HepG2 (cell line): ENCODE data around the gene MST1. TPM values are rescaled to one million over a fixed set of nuclear protein-coding genes. Genes with fewer than 3 reads are reported as not detected.

ENCODE experiments used
- ATAC-seq: fragments of 200-7000 bp; cut with Tn5 transposase; 3 replicates; pipeline ENCODE4 v1.9.1; 2020; ENCODE audit warnings: mild to moderate bottlenecking, moderate library complexity
- BruUV-seq: library from RNA; stranded (reverse); fragments of 400-500 nt; replicated peaks from 2 replicates; lab custom pipeline; 2021; lab: Mats Ljungman, UMichigan
- CTCF ChIA-PET: fragments of 300-600 bp; formaldehyde crosslinking; extraction: SDS; loops from one replicate; lab custom pipeline; 2021; ENCODE audit warnings: low total read pairs, inconsistent platforms, low intra/inter-chr PET ratio; lab: Yijun Ruan, JAX
- POLR2A ChIA-PET: fragments of 350-600 bp; sonication (Branson Sonifier 250); formaldehyde crosslinking; loops from one replicate; lab custom pipeline; 2020; ENCODE audit warnings: antibody characterized with exemption, inconsistent platforms; lab: Yijun Ruan, JAX
- DNase-seq: peaks from one replicate; pipeline ENCODE4 v3.0.0-alpha.2; 2015; ENCODE audit warnings: low spot score
- FAIRE-seq: peaks from 3 replicates; lab custom pipeline; 2011; peaks lifted over from hg19 to GRCh38; lab: Jason Lieb, UNC
- H2AFZ ChIP-seq: one replicate; pipeline ENCODE4 v1.6.1; 2011; ENCODE audit warnings: low read length, inconsistent platforms
- H3K27ac ChIP-seq: fragments of 300-600 bp; 3 replicates; pipeline ENCODE4 v1.8.0; 2011; ENCODE audit warnings: mixed run types, mild to moderate bottlenecking, mixed read lengths, low read length, inconsistent platforms; ENCODE audit not compliant: insufficient read depth; ENCODE audit errors: extremely low read length
- H3K27me3 ChIP-seq, 2 experiments: fragments of 200-600 bp in 1 of 2; 2 replicates in 1 of 2; 3 replicates in 1 of 2; pipeline versions ENCODE4 v1.6.0 to v1.8.0; 2011; ENCODE audit warnings: low read length in 2 of 2, mild to moderate bottlenecking in 2 of 2, moderate library complexity in 2 of 2, inconsistent platforms in 1 of 2; ENCODE audit not compliant: insufficient read depth in 2 of 2, control insufficient read depth in 1 of 2
- H3K36me3 ChIP-seq, 2 experiments: fragments of 200-600 bp in 1 of 2; replicated peaks in 1 of 2; 2 replicates in 1 of 2; 3 replicates in 1 of 2; pipeline versions ENCODE4 v1.5.1 to v1.8.0; 2011; ENCODE audit warnings: low read length in 2 of 2, inconsistent platforms in 1 of 2; ENCODE audit not compliant: insufficient read depth in 2 of 2, control insufficient read depth in 1 of 2
- H3K4me1 ChIP-seq: 2 replicates; pipeline ENCODE4 v1.5.1; 2012; ENCODE audit warnings: low read length, inconsistent platforms; ENCODE audit not compliant: insufficient read depth
- H3K4me2 ChIP-seq: 2 replicates; pipeline ENCODE4 v1.6.0; 2011; ENCODE audit warnings: low read depth, low read length, inconsistent platforms
- H3K4me3 ChIP-seq, 3 experiments: fragments of 200-600 bp in 1 of 3; sonication (generic), shearing (Covaris generic) in 1 of 3; replicated peaks in 1 of 3; 2 replicates each; pipeline ENCODE4 v1.5.1; 2011 to 2016; ENCODE audit warnings: low read length in 3 of 3, inconsistent platforms in 2 of 3, low read depth in 2 of 3, mild to moderate bottlenecking in 2 of 3, control low read depth in 1 of 3, mixed read lengths in 1 of 3; ENCODE audit not compliant: insufficient read depth in 1 of 3
- H3K79me2 ChIP-seq: one replicate; pipeline ENCODE4 v1.6.1; 2011; ENCODE audit warnings: low read length, inconsistent platforms; ENCODE audit not compliant: insufficient read depth
- H3K9ac ChIP-seq: 2 replicates; pipeline ENCODE4 v1.6.0; 2011; ENCODE audit warnings: mild to moderate bottlenecking, low read depth, low read length, inconsistent platforms; ENCODE audit not compliant: insufficient read depth
- H3K9me3 ChIP-seq: 2 replicates; pipeline ENCODE4 v1.5.1; 2012; ENCODE audit warnings: mild to moderate bottlenecking, low read length
- H4K20me1 ChIP-seq: 2 replicates; pipeline ENCODE4 v1.6.0; 2011; ENCODE audit warnings: inconsistent platforms, mild to moderate bottlenecking, low read length, moderate library complexity; ENCODE audit not compliant: insufficient read depth
- DNMT3B ChIP-seq: conservative IDR thresholded peaks from 2 replicates; pipeline ENCODE4 v1.6.1; 2016; ENCODE audit warnings: missing biosample characterization, control low read depth
- HIC2 ChIP-seq: sonication (generic); formaldehyde crosslinking; IDR thresholded peaks from 2 replicates; pipeline ENCODE4 v1.9.0; 2022; ENCODE audit warnings: low read depth, missing genetic modification reagents
- HMGA1 ChIP-seq: sonication (generic); formaldehyde crosslinking; conservative IDR thresholded peaks from 2 replicates; pipeline ENCODE4 v1.4.0; 2020; ENCODE audit warnings: missing genetic modification reagents
- KLF6 ChIP-seq: IDR thresholded peaks from 2 replicates; pipeline ENCODE4 v1.8.0; 2016; ENCODE audit warnings: missing biosample characterization, missing genetic modification reagents
- NRL ChIP-seq: sonication (generic); formaldehyde crosslinking; IDR thresholded peaks from 2 replicates; pipeline ENCODE4 v1.5.0; 2020; ENCODE audit warnings: missing genetic modification reagents, mild to moderate bottlenecking, moderate library complexity, borderline replicate concordance
- RBAK ChIP-seq: sonication (generic); formaldehyde crosslinking; IDR thresholded peaks from 2 replicates; pipeline ENCODE4 v1.5.1; 2020; ENCODE audit warnings: mild to moderate bottlenecking, missing genetic modification reagents
- SMYD3 ChIP-seq: sonication (generic); formaldehyde crosslinking; IDR thresholded peaks from 2 replicates; pipeline ENCODE4 v1.8.1; 2023; ENCODE audit warnings: mild to moderate bottlenecking, missing genetic modification reagents
- ZHX1 ChIP-seq: sonication (generic); formaldehyde crosslinking; IDR thresholded peaks from 2 replicates; pipeline ENCODE4 v1.8.1; 2022; ENCODE audit warnings: low read depth, mild to moderate bottlenecking, missing genetic modification reagents
- ZNF333 ChIP-seq: sonication (generic); formaldehyde crosslinking; IDR thresholded peaks from 2 replicates; pipeline ENCODE4 v1.4.0; 2020; ENCODE audit warnings: mild to moderate bottlenecking, missing genetic modification reagents, borderline replicate concordance
- ZNF33A ChIP-seq: sonication (generic); formaldehyde crosslinking; IDR thresholded peaks from 2 replicates; pipeline ENCODE4 v1.5.1; 2020; ENCODE audit warnings: missing genetic modification reagents, mild to moderate bottlenecking, moderate library complexity, borderline replicate concordance
- ZNF34 ChIP-seq: sonication (generic); formaldehyde crosslinking; IDR thresholded peaks from 2 replicates; pipeline ENCODE4 v1.4.0; 2020; ENCODE audit warnings: mild to moderate bottlenecking, missing genetic modification reagents, borderline replicate concordance
- ZNF543 ChIP-seq: sonication (generic); formaldehyde crosslinking; IDR thresholded peaks from 2 replicates; pipeline ENCODE4 v1.4.0; 2020; ENCODE audit warnings: mild to moderate bottlenecking, missing genetic modification reagents
- ZNF670 ChIP-seq: sonication (generic); formaldehyde crosslinking; IDR thresholded peaks from 2 replicates; pipeline ENCODE4 v1.8.0; 2022; ENCODE audit warnings: mild to moderate bottlenecking, missing genetic modification reagents, borderline replicate concordance
- ZNF713 ChIP-seq: sonication (generic); formaldehyde crosslinking; IDR thresholded peaks from 2 replicates; pipeline ENCODE4 v1.4.0; 2020; ENCODE audit warnings: mild to moderate bottlenecking, missing genetic modification reagents
- ZNF766 ChIP-seq: sonication (generic); formaldehyde crosslinking; IDR thresholded peaks from 2 replicates; pipeline ENCODE4 v1.5.0; 2020; ENCODE audit warnings: missing genetic modification reagents, borderline replicate concordance
- WGBS: methylation state at CpG from one replicate; pipeline ENCODE4 v1.1.6; 2017; ENCODE audit warnings: low lambda C conversion rate; 5-methylcytosine and 5-hydroxymethylcytosine counted together
- in situ Hi-C: cut with HindIII; loops from 2 replicates; pipeline ENCODE4 v1.10.0; 2017; ENCODE audit warnings: low pct_unique_long_range_greater_than_20kb; ENCODE audit not compliant: extremely low pct_ligation_motif_present
- intact Hi-C: fragments of 100-400 bp; cut with micrococcal nuclease; formaldehyde crosslinking; loops from one replicate; pipeline ENCODE4 v1.10.0; 2022; ENCODE audit not compliant: unreplicated experiment
- polyA plus RNA-seq, 8 experiments: library from polyadenylated mRNA; depleted of rRNA in 3 of 8; stranded (reverse) in 7 of 8; unstranded in 1 of 8; fragments of >200 nt; fragmentation: Illumina TruSeq in 4 of 8; extraction: Trizol in 4 of 8; gene quantifications; 2 replicates each; pipeline versions ENCODE4 v1.2.1 to v1.2.3, GENCODE V29; 2011 to 2016; ENCODE audit warnings: low read depth in 4 of 8, missing spikeins in 1 of 8, mixed read lengths in 1 of 8; ENCODE audit not compliant: insufficient read depth in 1 of 8
- total RNA-seq, 5 experiments: library from RNA; depleted of rRNA; stranded (reverse); fragments of >200 nt; fragmentation: Illumina TruSeq; extraction: Trizol; gene quantifications; 2 replicates each; pipeline ENCODE4 v1.2.3, GENCODE V29; 2016; ENCODE audit warnings: low read depth in 1 of 5
- TF ChIP-seq, protein P1 (sequence below): sonication (generic); formaldehyde crosslinking; IDR thresholded peaks from 2 replicates; pipeline ENCODE4 v1.8.0; 2022; ENCODE audit warnings: missing genetic modification reagents, low read depth, mild to moderate bottlenecking, borderline replicate concordance

Gene MST1
- total and polyA plus RNA-seq, 2 of the 13 experiments (the other 11 are each of a cell fraction or from before 2014, with no cell fraction given), result 189 to 452 TPM

DNA sequence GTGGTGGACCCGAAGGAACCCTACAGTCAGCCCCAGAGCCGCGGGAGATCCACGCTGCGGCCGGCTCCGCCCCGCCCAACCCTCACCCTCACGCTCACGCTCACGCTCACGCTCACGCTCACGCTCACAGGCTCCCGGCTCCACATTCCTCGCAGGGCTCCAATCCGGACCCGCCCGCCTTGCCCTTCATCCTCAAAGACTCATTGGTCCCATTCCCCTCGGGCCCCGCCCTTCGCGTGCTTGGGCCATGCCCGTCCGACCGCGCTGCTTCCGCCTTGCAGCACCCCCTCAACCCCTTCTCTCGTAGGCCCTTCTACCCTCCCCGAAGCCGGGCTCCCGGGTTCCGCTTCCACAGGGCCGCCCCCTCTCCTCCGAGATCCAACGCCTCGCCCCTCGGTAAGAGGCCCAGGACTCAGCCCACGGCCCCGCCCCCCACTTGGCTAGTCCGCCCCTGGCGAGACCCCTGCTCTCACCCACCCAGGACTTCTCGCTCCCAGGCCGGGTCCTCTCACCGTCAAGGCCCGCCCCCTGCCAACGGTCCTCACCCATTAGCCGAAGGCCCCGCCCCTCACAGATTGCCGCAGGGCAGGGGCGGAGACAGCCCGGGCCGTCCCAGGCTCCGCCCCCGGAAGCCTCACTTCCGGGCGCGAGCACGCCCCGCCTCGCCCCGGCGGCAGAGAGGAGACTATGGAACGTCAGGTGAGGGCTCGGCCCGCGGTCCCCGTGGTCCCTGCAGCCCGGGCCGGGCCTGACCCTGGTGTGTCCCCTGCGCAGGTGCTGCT is 15.4 kb downstream of the MST1 start, which contains the start of gene APEH:
Gene APEH, plus strand, starts transcription at position 637 of the 782 bp plus-strand sequence. Its CDS starts 51 bp downstream, at position 688.
- in situ Hi-C loops, result loop anchor here (5.0 to 10.0 kb wide), 2 partner anchors 109 to 137 kb away; no protein-coding TSS in a partner anchor
- intact Hi-C loops, result loop anchor here (5.0 kb wide), 2 partner anchors 67 to 207 kb away; no protein-coding TSS in a partner anchor
- Histone ChIP-seq H3K36me3 (peaks cover 14 to 34% of the 10 kb centered on the region in 2 experiments), H3K4me3 (peak within 1 kb of the TSS; percentile 80 to 99 (median 80)), H3K27me3 (no peaks in the 10 kb centered on the region), H3K79me2 (peaks cover 22% of the 10 kb centered on the region), H3K27ac (peak within 1 kb of the TSS; percentile 85), H4K20me1 (no peaks in the 10 kb centered on the region), H3K4me2 (peak within 1 kb of the TSS; percentile 91), H2AFZ (no peak within 1 kb of the TSS), H3K9me3 (no peaks in the 10 kb centered on the region), H3K4me1 (peaks cover 64% of the 10 kb centered on the region), H3K9ac (peak within 1 kb of the TSS; percentile 86)
- peak; percentile 81 for ATAC-seq
- peak; percentile 96 for DNase-seq
- FAIRE-seq, result peak; percentile 90
- CTCF ChIA-PET, result no interaction called here
- POLR2A ChIA-PET, result interaction anchor here (0.9 to 3.3 kb wide), 5 partner anchors 15 to 333 kb away, joined by 3 to 98 read pairs (median 5); partner anchors contain the start of genes DAG1, MST1 and RNF123
- WGBS, result under 1% methylated on average over 24 of the region's 71 CpGs
- no TSS peak for BruUV-seq
- peak; percentile 13; the same call in 1 of the 2 replicates for TF ChIP-seq NRL (CRISPR knock-in tag)
- TF ChIP-seq ZNF33A, result peak; percentile 93; the same call in 1 of the 2 replicates
- no peak for TF ChIP-seq ZNF713 (CRISPR knock-in tag)
- TF ChIP-seq DNMT3B (CRISPR knock-in tag), result no peak; the same call in 1 of the 2 replicates
- peak; percentile 100 for TF ChIP-seq ZNF333
- TF ChIP-seq ZNF543 (CRISPR knock-in tag), result no peak
- TF ChIP-seq SMYD3, result no peak
- TF ChIP-seq ZNF34 (CRISPR knock-in tag), result peak; percentile 26; the same call in 1 of the 2 replicates
- TF ChIP-seq ZHX1 (CRISPR knock-in tag), result 0 out of 2 replicates have a peak, but pooled peaks have one; percentile 16
- peak; percentile 90 for TF ChIP-seq ZNF670 (CRISPR knock-in tag)
- TF ChIP-seq KLF6 (CRISPR knock-in tag), result no peak
- no peak for TF ChIP-seq ZNF766 (CRISPR knock-in tag)
- TF ChIP-seq HMGA1 (CRISPR knock-in tag), result no peak
- TF ChIP-seq, protein P1, sequence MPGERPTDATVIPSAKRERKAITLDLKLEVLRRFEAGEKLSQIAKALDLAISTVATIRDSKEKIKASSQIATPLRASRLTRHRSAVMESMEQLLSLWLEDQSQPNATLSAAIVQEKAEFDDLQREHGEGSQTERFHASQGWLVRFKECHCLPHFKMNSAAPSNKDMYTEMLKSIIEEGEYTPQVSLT (CRISPR knock-in tag), result no peak
- peak; percentile 68; the same call in 1 of the 2 replicates for TF ChIP-seq HIC2 (CRISPR knock-in tag)
- no peak for TF ChIP-seq RBAK (CRISPR knock-in tag)
